ENCODE measurements around the gene APOD.

DNA sequence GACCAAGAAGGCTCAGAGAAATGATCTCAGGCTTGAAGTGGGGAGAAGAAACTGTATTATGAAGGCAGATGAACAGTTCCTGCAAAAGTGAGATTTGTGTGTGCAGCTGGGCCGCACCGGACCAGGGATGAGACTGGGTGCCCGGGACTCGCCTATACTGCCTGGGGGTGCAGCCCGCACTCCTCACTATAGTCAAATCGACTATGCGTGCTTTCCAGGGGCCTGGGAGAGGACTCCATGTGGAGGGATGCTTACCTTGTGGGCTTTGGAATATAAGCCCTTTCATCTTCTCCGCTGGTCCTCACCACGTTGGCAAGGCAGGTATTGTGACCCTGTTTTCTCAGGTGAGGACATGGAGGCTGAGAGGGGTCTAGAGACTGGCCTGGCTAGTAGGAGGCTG, 32.9 kb upstream of the APOD start:
- TF ChIP-seq, protein P1, sequence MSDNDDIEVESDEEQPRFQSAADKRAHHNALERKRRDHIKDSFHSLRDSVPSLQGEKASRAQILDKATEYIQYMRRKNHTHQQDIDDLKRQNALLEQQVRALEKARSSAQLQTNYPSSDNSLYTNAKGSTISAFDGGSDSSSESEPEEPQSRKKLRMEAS (IDR thresholded peaks at IDR 0.05; ENCODE audit: low read depth, low read length): no peak
- TF ChIP-seq HDAC6 (IDR thresholded peaks at IDR 0.05; ENCODE audit: unreplicated experiment): no peak
- TF ChIP-seq, protein P2, sequence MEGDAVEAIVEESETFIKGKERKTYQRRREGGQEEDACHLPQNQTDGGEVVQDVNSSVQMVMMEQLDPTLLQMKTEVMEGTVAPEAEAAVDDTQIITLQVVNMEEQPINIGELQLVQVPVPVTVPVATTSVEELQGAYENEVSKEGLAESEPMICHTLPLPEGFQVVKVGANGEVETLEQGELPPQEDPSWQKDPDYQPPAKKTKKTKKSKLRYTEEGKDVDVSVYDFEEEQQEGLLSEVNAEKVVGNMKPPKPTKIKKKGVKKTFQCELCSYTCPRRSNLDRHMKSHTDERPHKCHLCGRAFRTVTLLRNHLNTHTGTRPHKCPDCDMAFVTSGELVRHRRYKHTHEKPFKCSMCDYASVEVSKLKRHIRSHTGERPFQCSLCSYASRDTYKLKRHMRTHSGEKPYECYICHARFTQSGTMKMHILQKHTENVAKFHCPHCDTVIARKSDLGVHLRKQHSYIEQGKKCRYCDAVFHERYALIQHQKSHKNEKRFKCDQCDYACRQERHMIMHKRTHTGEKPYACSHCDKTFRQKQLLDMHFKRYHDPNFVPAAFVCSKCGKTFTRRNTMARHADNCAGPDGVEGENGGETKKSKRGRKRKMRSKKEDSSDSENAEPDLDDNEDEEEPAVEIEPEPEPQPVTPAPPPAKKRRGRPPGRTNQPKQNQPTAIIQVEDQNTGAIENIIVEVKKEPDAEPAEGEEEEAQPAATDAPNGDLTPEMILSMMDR (IDR thresholded peaks at IDR 0.05 in 2 of 3, conservative IDR thresholded peaks at IDR 0.05 in 1 of 3; ENCODE audit: control insufficient read depth in 2 of 3, extremely low read depth in 1 of 3, insufficient read depth in 1 of 3, low read depth in 3 of 3, low read length in 3 of 3): no peak
- no peak for TF ChIP-seq MXI1 (IDR thresholded peaks at IDR 0.05; ENCODE audit: low read depth, low read length)
- TF ChIP-seq HCFC1 (IDR thresholded peaks at IDR 0.05; ENCODE audit: low read length): no peak
- no peak for TF ChIP-seq RAD21 (IDR thresholded peaks at IDR 0.05; ENCODE audit: insufficient read depth, low read depth, low read length)
- no peak for TF ChIP-seq MYC (IDR thresholded peaks at IDR 0.05; ENCODE audit: insufficient read depth, insufficient read length, insufficient replicate concordance, low read length, severe bottlenecking)
- no peak for TF ChIP-seq BRCA1 (IDR thresholded peaks at IDR 0.05; ENCODE audit: low read depth, low read length)
- no peak for TF ChIP-seq CREM (IDR thresholded peaks at IDR 0.05; ENCODE audit: low read depth)

Data from GM12878 (cell line).